Measurements from ENCODE around the gene TMEM184B. TPM values are rescaled to one million over a fixed set of nuclear protein-coding genes. Genes with fewer than 3 reads are reported as not detected.

Gene TMEM184B
- polyA plus RNA-seq, 2 donors, result 10.8 to 14.4 TPM

DNA sequence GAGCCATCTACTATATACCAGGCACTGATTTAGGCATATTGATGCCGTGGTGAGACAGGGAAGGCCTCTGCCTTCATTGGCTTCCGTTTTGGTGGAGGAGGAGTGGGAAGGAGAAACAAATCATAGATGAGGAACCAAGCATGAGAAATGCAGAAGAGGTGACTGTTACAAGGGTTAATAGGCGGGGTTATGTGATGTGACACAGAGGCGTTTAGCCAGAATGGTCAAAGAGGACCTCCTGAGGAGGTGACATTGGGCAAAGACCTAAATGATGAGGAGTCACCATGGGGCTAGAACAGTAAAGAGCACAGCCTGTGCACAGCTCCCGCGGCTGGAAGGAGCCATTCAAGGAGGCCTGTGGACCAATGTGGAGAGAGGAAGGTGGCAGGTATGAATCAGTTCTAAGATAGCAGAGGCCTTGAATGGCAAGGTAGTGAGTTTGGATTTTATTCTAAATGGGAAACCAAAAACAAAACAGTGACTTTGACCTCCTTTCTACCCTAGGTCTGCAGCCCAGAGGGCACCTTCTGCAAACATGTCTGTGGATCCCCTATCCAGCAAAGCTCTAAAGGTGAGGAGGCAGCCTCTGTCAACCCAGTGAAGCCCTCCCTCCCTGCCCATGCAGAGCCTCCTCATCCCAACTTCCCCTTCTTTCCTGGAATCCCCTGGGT lies 59.4 kb downstream of the TMEM184B start:
- H3K36me3 ChIP-seq (ENCODE audit: control insufficient read depth in 2 of 2, insufficient read depth in 2 of 2, low read length in 1 of 2), result peaks cover 0 to 3% of the 10 kb centered on the region in 2 donors
- H3K4me3 ChIP-seq (ENCODE audit: low read depth in 1 of 2, low read length in 2 of 2), result peak overlapping the region in 1 of 2 donors; percentile 29
- peak overlapping the region; percentile 47 to 63 for H3K27ac ChIP-seq (ENCODE audit: low read depth in 2 of 2, low read length in 1 of 2)
- peaks cover 2 to 11% of the 10 kb centered on the region in 2 donors for H3K4me1 ChIP-seq (ENCODE audit: control insufficient read depth in 2 of 2, insufficient read depth in 2 of 2, low read length in 1 of 2)
- no peaks in the 10 kb centered on the region for H3K9me3 ChIP-seq (ENCODE audit: control insufficient read depth in 2 of 2, insufficient read depth in 1 of 2, low read depth in 1 of 2, low read length in 1 of 2)
- 91 to 93% methylated on average over 6 of the region's 6 CpGs for WGBS, 2 donors
- no peaks in the 10 kb centered on the region for H3K27me3 ChIP-seq (ENCODE audit: control insufficient read depth in 1 of 2, insufficient read depth in 2 of 2, low read length in 2 of 2)

DNA sequence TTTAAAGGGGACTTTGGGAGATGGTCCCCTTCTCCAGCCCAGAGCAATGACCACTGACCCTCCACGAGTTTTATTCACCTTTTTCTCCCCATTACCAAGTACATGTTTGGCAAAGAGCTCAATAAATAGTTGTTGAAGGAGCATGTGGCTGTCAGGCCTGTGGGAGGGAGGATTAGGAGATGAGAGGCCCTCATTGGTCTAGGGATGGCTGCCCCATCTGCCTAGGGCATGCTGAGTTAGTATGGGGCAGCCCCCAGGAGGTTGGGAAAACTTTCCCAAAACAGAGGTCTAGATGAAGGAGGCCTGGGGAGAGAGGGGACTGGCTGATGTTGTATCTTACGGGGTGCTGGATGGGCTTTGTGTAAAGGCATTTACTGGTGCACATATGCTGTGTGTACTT lies 60.4 kb downstream of the TMEM184B start:
- Histone ChIP-seq H3K4me1 (ENCODE audit: control insufficient read depth in 2 of 2, insufficient read depth in 2 of 2, low read length in 1 of 2) (peaks cover 2 to 11% of the 10 kb centered on the region in 2 donors), H3K36me3 (ENCODE audit: control insufficient read depth in 2 of 2, insufficient read depth in 2 of 2, low read length in 1 of 2) (peaks cover 2 to 3% of the 10 kb centered on the region in 2 donors), H3K27me3 (ENCODE audit: control insufficient read depth in 1 of 2, insufficient read depth in 2 of 2, low read length in 2 of 2) (no peaks in the 10 kb centered on the region), H3K27ac (ENCODE audit: low read depth in 2 of 2, low read length in 1 of 2) (no peak overlapping the region), H3K9me3 (ENCODE audit: control insufficient read depth in 2 of 2, insufficient read depth in 1 of 2, low read depth in 1 of 2, low read length in 1 of 2) (no peaks in the 10 kb centered on the region), H3K4me3 (ENCODE audit: low read depth in 1 of 2, low read length in 2 of 2) (no peak overlapping the region)
- 69 to 75% methylated on average over 2 of the region's 2 CpGs for WGBS, 2 donors

DNA sequence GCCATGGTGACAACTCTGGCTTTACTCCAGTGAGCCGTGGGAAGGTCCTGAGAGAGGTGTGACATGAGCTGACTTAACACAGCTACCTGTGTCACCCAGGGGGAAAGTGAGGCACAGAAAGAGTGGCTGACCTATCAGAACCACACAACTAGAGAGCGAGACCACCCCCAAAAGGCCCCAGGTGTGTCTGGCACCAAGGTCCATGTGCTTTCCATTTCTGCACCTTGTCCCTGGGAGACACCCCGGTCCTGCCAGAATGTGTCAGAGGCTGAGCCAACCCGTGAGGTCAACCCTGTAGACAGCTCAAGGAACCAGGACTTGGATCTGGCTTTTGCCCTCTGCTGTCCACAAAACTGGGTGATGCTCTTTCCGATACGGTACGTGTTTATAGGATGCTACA lies 61.3 kb downstream of the TMEM184B start:
- Histone ChIP-seq H3K27ac (ENCODE audit: low read depth in 2 of 2, low read length in 1 of 2) (no peak overlapping the region), H3K9me3 (ENCODE audit: control insufficient read depth in 2 of 2, insufficient read depth in 1 of 2, low read depth in 1 of 2, low read length in 1 of 2) (no peaks in the 10 kb centered on the region), H3K4me1 (ENCODE audit: control insufficient read depth in 2 of 2, insufficient read depth in 2 of 2, low read length in 1 of 2) (peaks cover 2 to 11% of the 10 kb centered on the region in 2 donors), H3K4me3 (ENCODE audit: low read depth in 1 of 2, low read length in 2 of 2) (no peak overlapping the region), H3K36me3 (ENCODE audit: control insufficient read depth in 2 of 2, insufficient read depth in 2 of 2, low read length in 1 of 2) (peaks cover 3% of the 10 kb centered on the region in 2 donors), H3K27me3 (ENCODE audit: control insufficient read depth in 1 of 2, insufficient read depth in 2 of 2, low read length in 2 of 2) (no peaks in the 10 kb centered on the region)
- 87 to 92% methylated on average over 7 of the region's 7 CpGs for WGBS, 2 donors

- Histone ChIP-seq H3K27ac (ENCODE audit: low read depth in 2 of 2, low read length in 1 of 2) (no peak overlapping the region), H3K4me1 (ENCODE audit: control insufficient read depth in 2 of 2, insufficient read depth in 2 of 2, low read length in 1 of 2) (peaks cover 2 to 5% of the 10 kb centered on the region in 2 donors), H3K27me3 (ENCODE audit: control insufficient read depth in 1 of 2, insufficient read depth in 2 of 2, low read length in 2 of 2) (no peaks in the 10 kb centered on the region)
Observed at GRCh38 chr22:38208551-38208968, 64.2 kb downstream of the TMEM184B start.

DNA sequence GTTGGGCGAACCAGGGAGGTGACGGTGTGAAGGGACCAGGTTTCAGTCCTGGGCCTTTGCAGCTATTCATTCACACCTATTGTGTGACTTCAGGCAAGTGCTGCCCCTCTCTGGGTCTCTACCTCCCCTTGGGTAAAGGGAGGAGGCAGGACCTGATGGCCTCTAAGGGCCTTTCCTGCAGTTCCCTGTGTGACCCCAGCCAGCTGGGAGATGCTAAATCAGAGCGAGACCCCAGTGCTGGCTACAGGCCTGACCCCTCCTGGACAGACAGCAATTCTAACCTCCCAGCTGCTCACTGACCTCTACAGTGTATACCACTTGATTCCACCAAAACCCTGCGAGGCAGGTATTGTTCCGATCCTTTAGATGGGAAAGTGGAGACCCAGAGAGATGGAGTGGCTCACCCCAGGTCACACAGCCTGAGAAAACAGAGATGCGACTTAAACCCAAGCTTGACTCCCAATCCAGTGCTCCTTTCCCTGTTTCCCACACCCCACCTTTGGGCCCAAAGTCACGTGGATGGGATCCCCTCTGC lies 64.8 kb downstream of the TMEM184B start:
- Histone ChIP-seq H3K4me1 (ENCODE audit: control insufficient read depth in 2 of 2, insufficient read depth in 2 of 2, low read length in 1 of 2) (peaks cover 2 to 3% of the 10 kb centered on the region in 2 donors), H3K4me3 (ENCODE audit: low read depth in 1 of 2, low read length in 2 of 2) (no peak overlapping the region), H3K27me3 (ENCODE audit: control insufficient read depth in 1 of 2, insufficient read depth in 2 of 2, low read length in 2 of 2) (no peaks in the 10 kb centered on the region), H3K36me3 (ENCODE audit: control insufficient read depth in 2 of 2, insufficient read depth in 2 of 2, low read length in 1 of 2) (peaks cover 0 to 4% of the 10 kb centered on the region in 2 donors), H3K27ac (ENCODE audit: low read depth in 2 of 2, low read length in 1 of 2) (no peak overlapping the region), H3K9me3 (ENCODE audit: control insufficient read depth in 2 of 2, insufficient read depth in 1 of 2, low read depth in 1 of 2, low read length in 1 of 2) (no peaks in the 10 kb centered on the region)
- WGBS, 2 donors, result 94 to 95% methylated on average over 7 of the region's 7 CpGs

More at GRCh38 chr22:38208551-38208968, 64.2 kb downstream of the TMEM184B start:
- H3K9me3 ChIP-seq (ENCODE audit: control insufficient read depth in 2 of 2, insufficient read depth in 1 of 2, low read depth in 1 of 2, low read length in 1 of 2), result no peaks in the 10 kb centered on the region
- H3K4me3 ChIP-seq (ENCODE audit: low read depth in 1 of 2, low read length in 2 of 2), result no peak overlapping the region
- H3K36me3 ChIP-seq (ENCODE audit: control insufficient read depth in 2 of 2, insufficient read depth in 2 of 2, low read length in 1 of 2), result peaks cover 0 to 4% of the 10 kb centered on the region in 2 donors
- 69% methylated on average over 6 of the region's 6 CpGs for WGBS, 2 donors

DNA sequence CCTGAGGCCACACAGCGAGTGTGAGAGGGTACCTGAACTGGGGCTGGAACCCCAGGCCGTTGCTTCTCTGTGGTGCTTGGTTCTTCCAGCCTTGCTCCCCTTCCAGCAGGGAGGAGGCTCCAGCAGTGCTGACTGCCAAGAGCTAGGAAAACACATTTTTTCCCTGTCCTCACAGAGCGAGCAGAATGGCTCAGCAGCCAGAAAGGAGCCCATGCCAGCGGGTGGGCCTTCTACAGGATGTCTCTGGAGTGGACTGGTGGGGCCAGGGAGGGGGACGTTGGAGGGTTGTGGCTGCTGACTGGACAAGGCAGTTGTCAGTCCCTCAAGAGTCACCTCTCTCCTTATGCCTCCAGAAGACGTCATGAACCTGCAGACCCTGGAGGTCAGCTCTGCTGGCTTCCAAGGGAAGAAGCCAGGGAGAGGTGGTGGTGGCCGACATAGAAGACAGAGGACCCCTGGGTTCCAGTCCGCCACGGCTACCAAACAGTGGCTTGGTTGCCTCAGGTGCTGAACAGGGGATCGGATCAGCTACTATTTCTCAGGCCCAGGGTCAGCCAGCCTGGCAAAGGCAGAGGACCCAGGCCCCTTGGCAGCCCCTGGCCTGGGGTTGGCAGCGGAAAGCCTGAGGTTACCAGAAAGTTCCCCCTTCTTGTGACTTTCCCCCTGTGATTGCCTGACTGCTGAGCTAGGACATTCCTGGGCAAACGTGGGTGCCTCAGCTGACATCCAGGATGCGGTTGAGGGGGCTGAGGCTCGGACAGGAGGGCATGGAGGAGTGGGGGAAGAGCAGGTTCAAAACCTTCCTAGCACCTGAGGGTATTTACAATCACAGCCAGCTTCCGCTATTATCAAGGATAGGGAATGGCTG lies 67.3 kb downstream of the TMEM184B start:
- H3K36me3 ChIP-seq (ENCODE audit: control insufficient read depth in 2 of 2, insufficient read depth in 2 of 2, low read length in 1 of 2), result peaks cover 0 to 4% of the 10 kb centered on the region in 2 donors
- no peaks in the 10 kb centered on the region for H3K27me3 ChIP-seq (ENCODE audit: control insufficient read depth in 1 of 2, insufficient read depth in 2 of 2, low read length in 2 of 2)
- H3K27ac ChIP-seq (ENCODE audit: low read depth in 2 of 2, low read length in 1 of 2), result peak overlapping the region; percentile 66 to 98
- H3K4me3 ChIP-seq (ENCODE audit: low read depth in 1 of 2, low read length in 2 of 2), result peak overlapping the region in 1 of 2 donors; percentile 7
- 70 to 74% methylated on average over 15 of the region's 15 CpGs for WGBS, 2 donors
- peaks cover 2 to 3% of the 10 kb centered on the region in 2 donors for H3K4me1 ChIP-seq (ENCODE audit: control insufficient read depth in 2 of 2, insufficient read depth in 2 of 2, low read length in 1 of 2)
- no peaks in the 10 kb centered on the region for H3K9me3 ChIP-seq (ENCODE audit: control insufficient read depth in 2 of 2, insufficient read depth in 1 of 2, low read depth in 1 of 2, low read length in 1 of 2)

DNA sequence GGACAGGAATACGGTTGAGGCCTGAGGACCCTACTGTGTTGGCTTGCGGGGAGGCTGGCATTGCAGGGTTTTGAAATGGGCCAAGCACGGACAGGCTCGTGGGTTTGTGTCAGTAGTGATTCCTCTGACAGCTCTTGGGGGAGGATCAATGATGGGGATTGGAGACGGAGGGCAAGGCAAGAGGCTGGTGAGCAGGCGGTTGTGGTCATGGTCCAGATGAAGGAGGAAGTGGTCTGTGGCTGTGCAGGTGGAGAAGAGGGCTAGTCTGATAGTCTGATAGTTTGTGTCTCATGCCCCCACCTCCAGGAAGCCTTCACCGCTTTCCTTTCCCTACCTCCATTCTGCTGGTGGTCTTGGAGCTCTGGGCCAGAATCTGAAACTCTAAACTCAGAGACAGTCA lies 68.0 kb downstream of the TMEM184B start:
- Histone ChIP-seq H3K27ac (ENCODE audit: low read depth in 2 of 2, low read length in 1 of 2) (peak overlapping the region; percentile 66 to 98), H3K9me3 (ENCODE audit: control insufficient read depth in 2 of 2, insufficient read depth in 1 of 2, low read depth in 1 of 2, low read length in 1 of 2) (no peaks in the 10 kb centered on the region), H3K4me1 (ENCODE audit: control insufficient read depth in 2 of 2, insufficient read depth in 2 of 2, low read length in 1 of 2) (peaks cover 2 to 3% of the 10 kb centered on the region in 2 donors), H3K36me3 (ENCODE audit: control insufficient read depth in 2 of 2, insufficient read depth in 2 of 2, low read length in 1 of 2) (peaks cover 0 to 4% of the 10 kb centered on the region in 2 donors), H3K27me3 (ENCODE audit: control insufficient read depth in 1 of 2, insufficient read depth in 2 of 2, low read length in 2 of 2) (no peaks in the 10 kb centered on the region), H3K4me3 (ENCODE audit: low read depth in 1 of 2, low read length in 2 of 2) (peak overlapping the region; percentile 7 to 74)
- WGBS, 2 donors, result 72% methylated on average over 7 of the region's 7 CpGs

DNA sequence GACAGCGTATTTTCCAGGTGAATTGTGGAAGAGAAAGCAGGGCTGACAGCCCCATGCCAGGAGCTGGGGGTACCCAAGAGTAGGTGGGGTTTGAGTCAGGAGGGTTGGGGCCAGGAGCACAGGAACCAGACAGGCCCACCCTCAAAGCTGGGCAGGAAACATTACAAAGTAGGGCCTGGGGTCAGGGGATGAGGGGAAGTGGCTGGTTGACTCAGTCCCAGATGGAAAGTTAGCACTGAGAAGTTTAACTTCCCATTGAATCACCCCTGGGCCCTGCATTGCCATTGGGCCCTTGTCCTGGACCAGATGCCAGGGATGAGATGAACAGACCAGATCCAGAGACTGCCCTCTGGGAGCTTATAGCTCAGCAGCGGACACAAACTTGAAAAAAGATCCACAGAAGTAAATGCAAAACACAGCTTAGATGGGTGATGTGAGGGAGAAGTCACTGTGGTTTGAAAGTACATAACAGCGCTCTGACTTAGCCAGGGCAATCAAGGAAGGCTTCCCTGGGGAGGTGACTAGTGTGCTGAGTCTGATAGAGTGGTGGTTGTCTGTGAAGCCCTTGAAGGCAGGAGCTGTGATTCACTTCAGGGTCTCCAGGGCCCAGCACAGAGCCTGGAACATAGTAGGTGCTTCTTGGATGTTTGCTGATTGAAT lies 68.8 kb downstream of the TMEM184B start:
- Histone ChIP-seq H3K27me3 (ENCODE audit: control insufficient read depth in 1 of 2, insufficient read depth in 2 of 2, low read length in 2 of 2) (no peaks in the 10 kb centered on the region), H3K4me1 (ENCODE audit: control insufficient read depth in 2 of 2, insufficient read depth in 2 of 2, low read length in 1 of 2) (peaks cover 2 to 3% of the 10 kb centered on the region in 2 donors), H3K4me3 (ENCODE audit: low read depth in 1 of 2, low read length in 2 of 2) (peak overlapping the region; percentile 64 to 74), H3K9me3 (ENCODE audit: control insufficient read depth in 2 of 2, insufficient read depth in 1 of 2, low read depth in 1 of 2, low read length in 1 of 2) (no peaks in the 10 kb centered on the region), H3K36me3 (ENCODE audit: control insufficient read depth in 2 of 2, insufficient read depth in 2 of 2, low read length in 1 of 2) (peaks cover 0 to 4% of the 10 kb centered on the region in 2 donors), H3K27ac (ENCODE audit: low read depth in 2 of 2, low read length in 1 of 2) (peak overlapping the region; percentile 98 to 99)
- 87 to 94% methylated on average over 3 of the region's 3 CpGs for WGBS, 2 donors

Measured in esophagus (tissue), 2 donors.